HEK293 (cell line): Measurements from ENCODE around the gene NKX1-1.

Experiments used
- CTCF ChIA-PET: fragments of 350-600 bp; formaldehyde crosslinking; extraction: SDS; loops from one replicate; lab custom pipeline; 2021; ENCODE audit warnings: antibody characterized with exemption; lab: Yijun Ruan, JAX
- POLR2A ChIA-PET: fragments of 300-600 bp; formaldehyde crosslinking; extraction: SDS; loops from one replicate; lab custom pipeline; 2020; ENCODE audit warnings: antibody characterized with exemption, inconsistent platforms; lab: Yijun Ruan, JAX
- H3K27ac ChIP-seq: fragments of 200-500 bp; sonication (Bioruptor generic); 2 replicates; pipeline ENCODE4 v1.5.1; 2014; ENCODE audit warnings: low read depth, low read length, control low read depth, inconsistent platforms; ENCODE audit errors: extremely low read depth
- H3K36me3 ChIP-seq, 2 experiments: fragments of 200-500 bp in 1 of 2; sonication (Bioruptor generic) in 1 of 2; 1 replicate in 1 of 2; 2 replicates in 1 of 2; pipeline ENCODE4 v1.5.1; 2014 to 2017; ENCODE audit warnings: inconsistent platforms in 2 of 2, low read length in 2 of 2; ENCODE audit not compliant: control insufficient read depth in 2 of 2, insufficient read depth in 1 of 2
- H3K4me1 ChIP-seq: fragments of 200-500 bp; sonication (Bioruptor generic); 2 replicates; pipeline ENCODE4 v1.5.1; 2014; ENCODE audit warnings: mild to moderate bottlenecking, low read length, inconsistent platforms; ENCODE audit not compliant: control insufficient read depth, insufficient read depth
- H3K4me3 ChIP-seq: 2 replicates; pipeline ENCODE4 v1.5.1; 2011; ENCODE audit warnings: low read depth, mild to moderate bottlenecking, control low read depth, low read length, moderate library complexity
- H3K9me3 ChIP-seq: fragments of 200-500 bp; sonication (Bioruptor generic); 2 replicates; pipeline ENCODE4 v1.5.1; 2014; ENCODE audit warnings: low read depth, low read length, inconsistent platforms; ENCODE audit not compliant: control insufficient read depth, insufficient read depth
- HOXC10 ChIP-seq: sonication (generic); formaldehyde crosslinking; IDR thresholded peaks from 2 replicates; pipeline ENCODE4 v1.8.1; 2023; ENCODE audit warnings: mild to moderate bottlenecking, missing genetic modification reagents
- KLF7 ChIP-seq: fragments of 450-650 bp; formaldehyde crosslinking; IDR thresholded peaks from 2 replicates; pipeline ENCODE4 v1.5.1; 2016; ENCODE audit warnings: missing biosample characterization, missing genetic modification characterization, borderline replicate concordance
- MZF1 ChIP-seq: fragments of 450-650 bp; formaldehyde crosslinking; IDR thresholded peaks from 2 replicates; pipeline ENCODE4 v1.5.1; 2017; ENCODE audit warnings: missing biosample characterization, missing genetic modification characterization, borderline replicate concordance
- SCRT1 ChIP-seq: fragments of 450-650 bp; formaldehyde crosslinking; IDR thresholded peaks from 2 replicates; pipeline ENCODE4 v1.5.1; 2016; ENCODE audit warnings: missing biosample characterization, missing genetic modification characterization, borderline replicate concordance
- SP2 ChIP-seq: fragments of 450-650 bp; formaldehyde crosslinking; IDR thresholded peaks from 2 replicates; pipeline ENCODE4 v1.5.1; 2016; ENCODE audit warnings: missing biosample characterization, missing genetic modification characterization
- ZBTB7A ChIP-seq: fragments of 450-650 bp; formaldehyde crosslinking; IDR thresholded peaks from 2 replicates; pipeline ENCODE4 v1.5.1; 2016; ENCODE audit warnings: low read depth, missing biosample characterization, missing genetic modification characterization
- ZIC2 ChIP-seq: fragments of 450-650 bp; formaldehyde crosslinking; IDR thresholded peaks from 2 replicates; pipeline ENCODE4 v1.5.1; 2016; ENCODE audit warnings: missing biosample characterization, missing genetic modification characterization
- ZNF121 ChIP-seq: fragments of 450-650 bp; formaldehyde crosslinking; IDR thresholded peaks from 2 replicates; pipeline ENCODE4 v1.5.1; 2016; ENCODE audit warnings: missing biosample characterization, missing genetic modification characterization
- ZNF175 ChIP-seq: fragments of 450-650 bp; formaldehyde crosslinking; IDR thresholded peaks from 2 replicates; pipeline ENCODE4 v1.5.1; 2016; ENCODE audit warnings: missing biosample characterization, missing genetic modification characterization
- ZNF2 ChIP-seq: fragments of 450-650 bp; formaldehyde crosslinking; IDR thresholded peaks from 2 replicates; pipeline ENCODE4 v1.5.1; 2016; ENCODE audit warnings: missing biosample characterization, missing genetic modification characterization
- ZNF248 ChIP-seq: fragments of 450-650 bp; formaldehyde crosslinking; IDR thresholded peaks from 2 replicates; pipeline ENCODE4 v1.5.1; 2017; ENCODE audit warnings: missing biosample characterization, missing genetic modification characterization
- ZNF266 ChIP-seq: fragments of 450-650 bp; formaldehyde crosslinking; IDR thresholded peaks from 2 replicates; pipeline ENCODE4 v1.5.1; 2016; ENCODE audit warnings: missing biosample characterization, missing genetic modification characterization, low read depth
- ZNF354C ChIP-seq: fragments of 450-650 bp; formaldehyde crosslinking; IDR thresholded peaks from 2 replicates; pipeline ENCODE4 v1.5.1; 2016; ENCODE audit warnings: missing biosample characterization, missing genetic modification characterization, low read depth, borderline replicate concordance
- ZNF416 ChIP-seq: fragments of 450-650 bp; formaldehyde crosslinking; IDR thresholded peaks from 2 replicates; pipeline ENCODE4 v1.5.1; 2016; ENCODE audit warnings: missing biosample characterization, missing genetic modification characterization
- ZNF555 ChIP-seq: fragments of 450-650 bp; formaldehyde crosslinking; conservative IDR thresholded peaks from 2 replicates; pipeline ENCODE4 v1.5.1; 2017; ENCODE audit warnings: missing biosample characterization, mild to moderate bottlenecking, missing genetic modification characterization, inconsistent platforms
- ZNF600 ChIP-seq: fragments of 450-650 bp; formaldehyde crosslinking; IDR thresholded peaks from 2 replicates; pipeline ENCODE4 v1.5.1; 2016; ENCODE audit warnings: missing biosample characterization, missing genetic modification characterization
- ZNF610 ChIP-seq: fragments of 450-650 bp; formaldehyde crosslinking; IDR thresholded peaks from 2 replicates; pipeline ENCODE4 v1.5.1; 2016; ENCODE audit warnings: missing biosample characterization, missing genetic modification characterization, borderline replicate concordance
- ZNF658 ChIP-seq: fragments of 450-650 bp; formaldehyde crosslinking; IDR thresholded peaks from 2 replicates; pipeline ENCODE4; 2016; ENCODE audit warnings: missing biosample characterization, missing genetic modification characterization
- ZNF777 ChIP-seq: fragments of 450-650 bp; formaldehyde crosslinking; IDR thresholded peaks from 2 replicates; pipeline ENCODE4 v1.5.1; 2017; ENCODE audit warnings: missing biosample characterization, missing genetic modification characterization, borderline replicate concordance
- ZNF837 ChIP-seq: fragments of 450-650 bp; formaldehyde crosslinking; IDR thresholded peaks from 2 replicates; pipeline ENCODE4 v1.5.1; 2016; ENCODE audit warnings: missing biosample characterization, missing genetic modification characterization
- TF ChIP-seq, protein P1 (sequence below): fragments of 450-650 bp; formaldehyde crosslinking; IDR thresholded peaks from 2 replicates; pipeline ENCODE4 v1.5.1; 2016; ENCODE audit warnings: missing biosample characterization, missing genetic modification characterization
- TF ChIP-seq, protein P2 (sequence below): fragments of 450-650 bp; formaldehyde crosslinking; IDR thresholded peaks from 2 replicates; pipeline ENCODE4 v1.5.1; 2016; ENCODE audit warnings: missing biosample characterization, missing genetic modification characterization
- TF ChIP-seq, protein P3 (sequence below): fragments of 450-650 bp; formaldehyde crosslinking; IDR thresholded peaks from 2 replicates; pipeline ENCODE4 v1.5.1; 2016; ENCODE audit warnings: missing biosample characterization, missing genetic modification characterization
- TF ChIP-seq, protein P4 (sequence below): fragments of 450-650 bp; formaldehyde crosslinking; IDR thresholded peaks from 2 replicates; pipeline ENCODE4 v1.5.1; 2017; ENCODE audit warnings: missing biosample characterization, missing genetic modification characterization

The NKX1-1 gene

DNA sequence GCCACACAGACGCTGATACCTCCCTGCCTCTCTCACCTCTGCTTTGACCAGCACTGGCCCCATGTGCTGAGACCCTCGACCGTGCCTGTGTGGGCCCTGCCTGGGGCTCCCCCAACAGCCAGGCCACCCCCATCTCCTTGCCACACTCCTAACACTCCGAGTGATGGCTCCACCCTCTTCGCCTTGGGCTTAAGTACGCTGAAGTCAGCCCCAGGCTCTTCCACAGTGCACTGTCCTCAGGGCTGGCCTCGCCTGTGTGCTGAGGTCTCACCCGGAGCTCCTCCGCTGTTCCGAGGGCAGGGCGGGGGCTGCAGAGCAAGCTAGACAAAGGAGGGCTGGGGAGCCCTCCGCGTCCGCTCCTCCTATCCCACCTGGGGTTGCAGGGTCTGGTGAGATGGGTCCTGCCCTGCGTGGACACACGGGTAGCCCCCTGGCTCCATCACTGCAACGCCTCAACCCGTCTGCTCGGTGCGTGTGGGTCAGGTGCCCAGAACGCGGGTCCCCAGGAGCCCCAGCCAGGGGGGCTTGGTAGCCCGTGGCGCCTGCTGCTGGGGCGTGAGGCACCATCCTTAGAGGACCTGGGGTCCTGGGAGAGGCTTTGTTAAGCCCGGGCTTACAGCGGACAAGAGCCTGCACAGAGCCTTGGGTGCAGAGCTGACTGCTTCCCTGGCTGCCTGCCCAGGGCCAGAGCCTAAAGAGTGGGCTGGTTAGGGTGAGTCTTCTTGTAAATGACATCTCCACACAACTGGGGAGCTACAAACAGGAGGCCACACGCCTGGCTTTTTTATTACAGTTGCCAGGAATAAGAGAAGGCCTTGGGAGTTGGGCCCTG is 42.6 kb upstream of the NKX1-1 start (continued):
- no peak for TF ChIP-seq ZBTB7A (tag by site-specific recombination)

DNA sequence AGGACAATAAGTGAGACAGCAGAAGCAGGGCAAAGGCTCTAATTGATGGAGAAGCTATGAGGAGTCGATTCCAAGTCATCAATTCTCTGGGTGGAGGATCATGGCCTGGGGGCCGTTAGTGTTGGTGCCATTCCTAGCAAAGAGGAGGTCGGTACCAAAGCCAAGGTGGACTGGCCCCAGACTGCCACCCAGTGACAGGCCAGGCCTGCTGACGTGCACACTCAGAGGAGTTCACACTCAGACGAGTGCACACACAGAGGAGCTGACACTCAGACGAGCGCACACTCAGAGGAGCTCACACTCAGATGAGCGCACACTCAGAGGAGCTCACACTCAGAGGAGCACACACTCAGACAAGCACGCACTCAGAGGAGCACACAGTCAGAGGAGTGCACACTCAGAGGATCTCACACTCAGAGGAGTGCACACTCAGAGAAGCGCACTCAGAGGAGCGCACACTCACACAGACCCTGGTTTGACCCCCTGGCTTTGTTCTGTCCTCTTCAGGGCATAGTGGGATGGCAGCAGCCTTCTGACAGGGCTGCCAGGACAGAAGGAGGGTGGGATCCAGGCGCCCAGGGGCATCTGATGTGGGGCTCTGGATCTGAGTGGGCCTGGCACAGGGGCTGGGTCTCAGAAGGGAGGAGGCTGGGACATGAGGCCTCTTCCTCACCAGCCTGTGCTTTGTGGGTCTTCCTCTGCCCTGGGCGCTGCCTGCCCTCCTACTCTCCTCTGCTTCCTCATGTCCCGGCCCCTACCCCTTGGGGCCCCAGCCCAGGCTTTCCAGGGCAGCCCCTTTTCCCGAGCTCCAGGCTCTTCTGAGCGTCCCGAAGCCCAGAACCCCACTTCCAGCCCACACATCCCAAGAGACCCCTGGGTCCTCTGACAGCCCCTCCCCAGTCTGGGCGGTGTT is 41.7 kb upstream of the NKX1-1 start:
- Histone ChIP-seq H3K36me3 (no peaks in the 10 kb centered on the region), H3K9me3 (no peaks in the 10 kb centered on the region), H3K27ac (no peak overlapping the region), H3K4me3 (no peak overlapping the region), H3K4me1 (no peaks in the 10 kb centered on the region)
- TF ChIP-seq, protein P1, sequence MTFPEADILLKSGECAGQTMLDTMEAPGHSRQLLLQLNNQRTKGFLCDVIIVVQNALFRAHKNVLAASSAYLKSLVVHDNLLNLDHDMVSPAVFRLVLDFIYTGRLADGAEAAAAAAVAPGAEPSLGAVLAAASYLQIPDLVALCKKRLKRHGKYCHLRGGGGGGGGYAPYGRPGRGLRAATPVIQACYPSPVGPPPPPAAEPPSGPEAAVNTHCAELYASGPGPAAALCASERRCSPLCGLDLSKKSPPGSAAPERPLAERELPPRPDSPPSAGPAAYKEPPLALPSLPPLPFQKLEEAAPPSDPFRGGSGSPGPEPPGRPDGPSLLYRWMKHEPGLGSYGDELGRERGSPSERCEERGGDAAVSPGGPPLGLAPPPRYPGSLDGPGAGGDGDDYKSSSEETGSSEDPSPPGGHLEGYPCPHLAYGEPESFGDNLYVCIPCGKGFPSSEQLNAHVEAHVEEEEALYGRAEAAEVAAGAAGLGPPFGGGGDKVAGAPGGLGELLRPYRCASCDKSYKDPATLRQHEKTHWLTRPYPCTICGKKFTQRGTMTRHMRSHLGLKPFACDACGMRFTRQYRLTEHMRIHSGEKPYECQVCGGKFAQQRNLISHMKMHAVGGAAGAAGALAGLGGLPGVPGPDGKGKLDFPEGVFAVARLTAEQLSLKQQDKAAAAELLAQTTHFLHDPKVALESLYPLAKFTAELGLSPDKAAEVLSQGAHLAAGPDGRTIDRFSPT (tag by site-specific recombination) = no peak
- TF ChIP-seq SP2 (tag by site-specific recombination) (no peak), ZNF837 (tag by site-specific recombination) (no peak), ZNF416 (tag by site-specific recombination) (no peak), ZNF354C (tag by site-specific recombination) (no peak), ZNF777 (tag by site-specific recombination) (no peak), HOXC10 (CRISPR knock-in tag) (no peak), ZNF610 (no peak), ZNF175 (tag by site-specific recombination) (no peak), MZF1 (tag by site-specific recombination) (no peak), ZNF600 (tag by site-specific recombination) (no peak)
- TF ChIP-seq, protein P2, sequence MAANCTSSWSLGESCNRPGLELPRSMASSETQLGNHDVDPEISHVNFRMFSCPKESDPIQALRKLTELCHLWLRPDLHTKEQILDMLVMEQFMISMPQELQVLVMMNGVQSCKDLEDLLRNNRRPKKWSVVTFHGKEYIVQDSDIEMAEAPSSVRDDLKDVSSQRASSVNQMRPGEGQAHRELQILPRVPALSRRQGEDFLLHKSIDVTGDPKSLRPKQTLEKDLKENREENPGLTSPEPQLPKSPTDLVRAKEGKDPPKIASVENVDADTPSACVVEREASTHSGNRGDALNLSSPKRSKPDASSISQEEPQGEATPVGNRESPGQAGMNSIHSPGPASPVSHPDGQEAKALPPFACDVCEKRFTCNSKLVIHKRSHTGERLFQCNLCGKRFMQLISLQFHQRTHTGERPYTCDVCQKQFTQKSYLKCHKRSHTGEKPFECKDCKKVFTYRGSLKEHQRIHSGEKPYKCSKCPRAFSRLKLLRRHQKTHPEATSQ (tag by site-specific recombination) = no peak
- CTCF ChIA-PET = interaction anchor here (0.8 kb wide), 1 partner anchor 44 kb away, joined by 3 read pairs; no protein-coding TSS in a partner anchor
- POLR2A ChIA-PET = no interaction called here

DNA sequence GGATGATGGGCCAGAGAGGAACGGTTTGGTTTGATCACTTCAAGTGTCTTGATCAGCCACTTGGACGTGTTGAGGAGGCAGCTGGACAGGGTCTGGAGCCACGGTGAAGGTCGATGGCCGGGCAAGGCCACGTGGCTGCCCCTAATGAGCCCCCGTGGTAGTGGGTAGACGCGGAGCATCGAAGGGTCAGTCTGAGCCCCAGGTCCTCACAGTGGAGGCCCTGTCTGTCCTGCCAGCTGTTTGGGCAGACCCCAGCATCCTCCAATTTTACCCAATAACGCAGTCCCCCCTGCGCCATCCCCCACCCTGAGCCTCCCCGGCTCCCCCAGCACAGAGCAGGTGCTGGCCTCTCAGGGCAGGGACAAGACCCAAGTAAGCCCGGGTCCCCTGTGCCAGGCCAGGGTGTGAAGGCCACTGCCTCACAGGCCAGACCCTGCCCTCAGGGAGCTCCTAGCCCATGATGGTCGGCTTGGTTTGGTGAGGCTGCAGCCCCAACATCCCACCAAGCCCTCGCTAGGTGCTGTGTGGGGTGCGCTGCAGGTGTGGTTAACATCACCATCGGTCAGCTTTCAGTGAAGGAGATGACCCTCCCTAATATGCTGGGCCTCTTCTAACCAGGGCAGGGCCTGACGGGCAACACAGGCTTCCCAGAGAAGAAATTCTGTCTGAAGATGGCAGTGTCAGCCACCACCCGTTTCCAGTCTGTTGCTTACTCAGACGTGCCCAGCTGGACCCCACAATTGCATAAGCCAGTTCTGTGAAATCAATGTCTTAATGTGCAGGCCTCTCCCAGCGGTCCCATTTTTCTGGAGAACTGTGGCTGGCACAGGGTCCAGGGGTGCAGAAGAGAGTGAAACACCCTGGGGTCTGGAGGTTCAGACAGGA is 40.5 kb upstream of the NKX1-1 start:
- Histone ChIP-seq H3K4me3 (no peak overlapping the region), H3K4me1 (no peaks in the 10 kb centered on the region), H3K9me3 (no peaks in the 10 kb centered on the region), H3K36me3 (no peaks in the 10 kb centered on the region), H3K27ac (no peak overlapping the region)
- ChIA-PET CTCF (no interaction called here), POLR2A (no interaction called here)
- no peak for TF ChIP-seq ZNF266 (tag by site-specific recombination)
- TF ChIP-seq ZNF121 (tag by site-specific recombination) = no peak
- no peak for TF ChIP-seq SCRT1
- no peak for TF ChIP-seq ZNF658
- no peak for TF ChIP-seq KLF7 (tag by site-specific recombination)
- no peak for TF ChIP-seq ZNF555 (tag by site-specific recombination)
- no peak for TF ChIP-seq ZNF248
- TF ChIP-seq ZNF2 (tag by site-specific recombination) = no peak
- TF ChIP-seq, protein P3, sequence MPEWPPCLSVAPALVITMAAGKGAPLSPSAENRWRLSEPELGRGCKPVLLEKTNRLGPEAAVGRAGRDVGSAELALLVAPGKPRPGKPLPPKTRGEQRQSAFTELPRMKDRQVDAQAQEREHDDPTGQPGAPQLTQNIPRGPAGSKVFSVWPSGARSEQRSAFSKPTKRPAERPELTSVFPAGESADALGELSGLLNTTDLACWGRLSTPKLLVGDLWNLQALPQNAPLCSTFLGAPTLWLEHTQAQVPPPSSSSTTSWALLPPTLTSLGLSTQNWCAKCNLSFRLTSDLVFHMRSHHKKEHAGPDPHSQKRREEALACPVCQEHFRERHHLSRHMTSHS (tag by site-specific recombination) = no peak
- no peak for TF ChIP-seq ZIC2 (tag by site-specific recombination)
- TF ChIP-seq, protein P4, sequence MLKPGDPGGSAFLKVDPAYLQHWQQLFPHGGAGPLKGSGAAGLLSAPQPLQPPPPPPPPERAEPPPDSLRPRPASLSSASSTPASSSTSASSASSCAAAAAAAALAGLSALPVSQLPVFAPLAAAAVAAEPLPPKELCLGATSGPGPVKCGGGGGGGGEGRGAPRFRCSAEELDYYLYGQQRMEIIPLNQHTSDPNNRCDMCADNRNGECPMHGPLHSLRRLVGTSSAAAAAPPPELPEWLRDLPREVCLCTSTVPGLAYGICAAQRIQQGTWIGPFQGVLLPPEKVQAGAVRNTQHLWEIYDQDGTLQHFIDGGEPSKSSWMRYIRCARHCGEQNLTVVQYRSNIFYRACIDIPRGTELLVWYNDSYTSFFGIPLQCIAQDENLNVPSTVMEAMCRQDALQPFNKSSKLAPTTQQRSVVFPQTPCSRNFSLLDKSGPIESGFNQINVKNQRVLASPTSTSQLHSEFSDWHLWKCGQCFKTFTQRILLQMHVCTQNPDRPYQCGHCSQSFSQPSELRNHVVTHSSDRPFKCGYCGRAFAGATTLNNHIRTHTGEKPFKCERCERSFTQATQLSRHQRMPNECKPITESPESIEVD = no peak
